Lung (tissue), 12 donors: Measurements from ENCODE around the gene GORASP2. TPM values are rescaled to one million over a fixed set of nuclear protein-coding genes. Genes with fewer than 3 reads are reported as not detected.

Experiments used
- ATAC-seq: fragments of 200-7000 bp; cut with Tn5 transposase; one replicate; pipeline ENCODE4 v1.9.1; 2020; ENCODE audit warnings: moderate number of reproducible peaks; ENCODE audit not compliant: insufficient read depth, low FRiP score
- DNase-seq, 3 donors: peaks; one replicate each; pipeline ENCODE4 v3.0.0-alpha.2; 2013 to 2017
- H3K27ac ChIP-seq, 2 donors: one replicate each; pipeline ENCODE4 v1.5.1; 2013; ENCODE audit warnings: mild to moderate bottlenecking in 2 of 2, moderate library complexity in 2 of 2, control low read depth in 1 of 2, inconsistent platforms in 1 of 2, low read depth in 1 of 2, low read length in 1 of 2
- H3K27me3 ChIP-seq, 3 donors: one replicate each; pipeline ENCODE4 v1.5.1; 2013; ENCODE audit warnings: low read length in 2 of 3; ENCODE audit not compliant: control insufficient read depth in 3 of 3, insufficient read depth in 3 of 3
- H3K36me3 ChIP-seq, 4 donors: one replicate each; pipeline ENCODE4 v1.5.1; 2013; ENCODE audit warnings: low read length in 4 of 4, mild to moderate bottlenecking in 1 of 4, moderate library complexity in 1 of 4; ENCODE audit not compliant: control insufficient read depth in 4 of 4, insufficient read depth in 4 of 4
- H3K4me1 ChIP-seq, 5 donors: one replicate each; pipeline ENCODE4 v1.5.1; 2013; ENCODE audit warnings: low read length in 5 of 5, mild to moderate bottlenecking in 2 of 5, moderate library complexity in 1 of 5; ENCODE audit not compliant: control insufficient read depth in 5 of 5, insufficient read depth in 5 of 5
- H3K4me3 ChIP-seq: one replicate; pipeline ENCODE4 v1.5.1; 2013; ENCODE audit warnings: mild to moderate bottlenecking, control low read depth, moderate library complexity
- H3K9ac ChIP-seq, 2 donors: one replicate each; pipeline ENCODE4 v1.5.1; 2013; ENCODE audit warnings: low read length in 2 of 2, control low read depth in 1 of 2; ENCODE audit not compliant: insufficient read depth in 1 of 2
- H3K9me3 ChIP-seq, 4 donors: one replicate each; pipeline ENCODE4 v1.5.1; 2013; ENCODE audit warnings: low read length in 3 of 4, mild to moderate bottlenecking in 1 of 4, moderate library complexity in 1 of 4; ENCODE audit not compliant: control insufficient read depth in 4 of 4, insufficient read depth in 3 of 4
- CTCF ChIP-seq: IDR thresholded peaks from 2 replicates; pipeline ENCODE4 v1.5.1; 2012; ENCODE audit warnings: mild to moderate bottlenecking; ENCODE audit errors: control extremely low read depth, extremely low read depth
- WGBS, 2 donors: extraction: QIAGEN DNeasy Blood & Tissue Kit; methylation state at CpG; one replicate each; pipeline ENCODE4 v1.1.7; 2013; 5-methylcytosine and 5-hydroxymethylcytosine counted together
- polyA plus RNA-seq, 2 donors: library from polyadenylated mRNA; stranded (reverse); fragments of 200-250 nt; gene quantifications; one replicate each; pipeline ENCODE4 v1.2.1, GENCODE V29; 2013
- total RNA-seq, 2 donors: library from RNA; depleted of rRNA in 1 of 2; stranded (reverse); fragments of >200 nt in 1 of 2; gene quantifications; one replicate each; pipeline ENCODE4 v1.2.1, GENCODE V29; 2014 to 2021
- donor health status: control.
- donor health status: control.
- donor health status: Bipolar disorder and iron deficiency.
- donor health status: healthy.
- donor health status: DM: yes; HTN: yes; CAD: no.

The GORASP2 gene
- total and polyA plus RNA-seq, 4 donors, result 32.1 to 65.2 (median 45.6) TPM

- Histone ChIP-seq H3K36me3 (peaks cover 10 to 21% (median 11%) of the 10 kb centered on the region in 4 donors), H3K27ac (no peak overlapping the region), H3K9ac (no peak overlapping the region), H3K27me3 (no peaks in the 10 kb centered on the region), H3K4me1 (no peaks in the 10 kb centered on the region), H3K9me3 (no peaks in the 10 kb centered on the region), H3K4me3 (no peak overlapping the region)
- TF ChIP-seq CTCF, result no peak
- no peak for DNase-seq
- 98 to 99% methylated on average over 4 of the region's 4 CpGs for WGBS, 2 donors
- no peak for ATAC-seq
Observed at GRCh38 chr2:171009386-171009785, 80.3 kb downstream of the GORASP2 start.

GRCh38 chr2:171013851-171014250, 84.8 kb downstream of the GORASP2 start:
- WGBS, 2 donors, result 95 to 100% methylated on average over 1 of the region's 1 CpG

GRCh38 chr2:171016125-171016524, 87.1 kb downstream of the GORASP2 start:
- H3K27me3 ChIP-seq, result no peaks in the 10 kb centered on the region
- H3K9me3 ChIP-seq, result no peaks in the 10 kb centered on the region
- WGBS, 2 donors, result 99% methylated on average over 9 of the region's 9 CpGs
- no peak overlapping the region for H3K4me3 ChIP-seq
- H3K36me3 ChIP-seq, result peaks cover under 1 to 8% (median 5%) of the 10 kb centered on the region in 4 donors
- H3K4me1 ChIP-seq, result no peaks in the 10 kb centered on the region
- no peak overlapping the region for H3K27ac ChIP-seq
- ATAC-seq, result no peak
- TF ChIP-seq CTCF, result no peak
- H3K9ac ChIP-seq, result no peak overlapping the region
- DNase-seq, result no peak

More at GRCh38 chr2:171013851-171014250, 84.8 kb downstream of the GORASP2 start:
- Histone ChIP-seq H3K4me3 (no peak overlapping the region), H3K4me1 (no peaks in the 10 kb centered on the region), H3K27ac (no peak overlapping the region), H3K9me3 (no peaks in the 10 kb centered on the region), H3K36me3 (peaks cover 10 to 14% (median 11%) of the 10 kb centered on the region in 4 donors), H3K9ac (no peak overlapping the region), H3K27me3 (no peaks in the 10 kb centered on the region)
- TF ChIP-seq CTCF, result no peak
- DNase-seq, result no peak
- no peak for ATAC-seq

Other genes starting within 250 kb of the GORASP2 start
- 1 to 10 TPM; 4.2 to 5.2 TPM for gene SP5, start 213.9 kb upstream of the GORASP2 start, total RNA-seq
- 1 to 10 TPM in 1 of 2 donors, under 1 TPM in 1; 0.45 to 1.6 TPM for gene SP5, start 213.9 kb upstream of the GORASP2 start, polyA plus RNA-seq
- gene ERICH2, start 158.9 kb upstream of the GORASP2 start, total RNA-seq, result 10 to 100 TPM in 1 of 2 donors, 1 to 10 TPM in 1; 5.6 to 17.0 TPM
- 10 to 100 TPM in 1 of 2 donors, 1 to 10 TPM in 1; 4.6 to 34.9 TPM for gene ERICH2, start 158.9 kb upstream of the GORASP2 start, polyA plus RNA-seq
- 1 to 10 TPM in 1 of 2 donors, under 1 TPM in 1; 0.80 to 1.4 TPM for gene GAD1, start 112.4 kb upstream of the GORASP2 start, total RNA-seq
- under 1 TPM; 0.08 to 0.22 TPM for gene GAD1, start 112.4 kb upstream of the GORASP2 start, polyA plus RNA-seq
- 10 to 100 TPM; 42.9 to 54.4 TPM for gene TLK1, start 231.6 kb downstream of the GORASP2 start, total RNA-seq
- 10 to 100 TPM in 1 of 2 donors, 1 to 10 TPM in 1; 8.5 to 11.7 TPM for gene TLK1, start 231.6 kb downstream of the GORASP2 start, polyA plus RNA-seq